ENCODE measurements around the gene BEAN1.
A peak's percentile ranks its signal among the peaks of the same experiment; 100 is the strongest.

Gene BEAN1, protein sequence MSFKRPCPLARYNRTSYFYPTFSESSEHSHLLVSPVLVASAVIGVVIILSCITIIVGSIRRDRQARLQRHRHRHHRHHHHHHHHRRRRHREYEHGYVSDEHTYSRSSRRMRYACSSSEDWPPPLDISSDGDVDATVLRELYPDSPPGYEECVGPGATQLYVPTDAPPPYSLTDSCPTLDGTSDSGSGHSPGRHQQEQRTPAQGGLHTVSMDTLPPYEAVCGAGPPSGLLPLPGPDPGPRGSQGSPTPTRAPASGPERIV

DNA sequence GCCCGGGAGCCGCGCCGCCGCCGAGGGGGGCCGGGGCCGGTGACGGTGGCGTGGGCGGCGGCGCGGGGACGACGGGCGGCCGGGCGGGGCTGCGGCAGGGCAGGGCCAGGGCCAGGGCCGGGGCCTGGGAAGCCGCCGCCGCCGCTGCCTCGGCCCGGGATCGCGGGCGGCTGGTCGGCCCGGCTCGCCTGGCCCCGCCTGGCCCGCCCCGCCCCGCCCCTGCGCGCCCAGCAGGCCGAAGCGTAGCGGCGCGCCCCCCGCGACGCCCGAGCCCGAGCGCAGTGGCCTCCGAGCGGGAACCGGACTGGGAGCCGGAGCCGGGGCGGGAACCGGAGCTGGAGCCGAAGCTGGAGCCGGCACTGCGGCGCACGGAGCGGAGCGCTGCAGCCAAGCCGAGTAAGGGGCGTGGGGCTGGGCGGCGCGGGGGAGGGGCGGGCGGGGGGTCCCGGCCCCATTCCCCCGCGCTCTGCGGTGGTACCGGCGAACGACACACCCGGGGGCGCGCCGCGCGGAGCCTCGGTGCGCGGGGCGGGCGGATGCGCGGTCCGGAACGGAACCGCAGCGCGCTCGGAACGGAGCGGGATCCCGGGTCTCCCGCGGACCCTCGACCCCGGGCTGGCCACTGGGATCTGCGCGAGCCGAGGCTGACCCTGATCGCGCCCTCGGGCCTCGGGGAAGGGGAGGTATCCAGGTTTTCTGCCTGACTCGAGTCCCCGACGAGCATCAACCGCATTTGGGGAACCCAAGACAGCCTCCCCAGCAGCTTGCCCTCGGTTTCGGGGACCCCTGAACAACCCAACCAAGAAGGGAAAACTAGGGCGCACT lies at the start of gene BEAN1:
TSS of gene BEAN1 (plus strand) at position 260 of the 825 bp plus-strand sequence. CDS start 10,382 bp downstream, outside the sequence.
- DNase-seq, result peak in 1 of 2 experiments; percentile 11

DNA sequence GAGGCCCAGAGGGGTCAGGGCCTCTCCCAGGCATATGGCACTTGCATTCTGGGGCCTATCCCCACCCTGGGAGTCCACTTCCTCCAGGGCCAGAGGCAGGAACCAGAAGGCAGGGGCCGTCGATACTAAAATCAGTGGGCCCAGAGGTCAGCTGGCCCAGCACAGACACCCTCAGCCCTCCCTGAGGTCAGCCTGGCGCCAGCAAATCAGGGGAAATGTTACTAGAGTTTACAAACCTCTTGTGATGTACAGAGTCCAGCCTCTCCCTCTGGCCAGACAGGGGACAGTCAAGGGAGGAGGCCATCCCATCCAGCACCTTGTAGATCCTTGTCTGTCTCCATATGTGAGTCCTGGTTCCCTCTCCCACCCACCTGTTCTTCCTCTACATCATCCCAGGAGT lies 49.8 kb upstream of the BEAN1 start:
- no peak for DNase-seq

DNA sequence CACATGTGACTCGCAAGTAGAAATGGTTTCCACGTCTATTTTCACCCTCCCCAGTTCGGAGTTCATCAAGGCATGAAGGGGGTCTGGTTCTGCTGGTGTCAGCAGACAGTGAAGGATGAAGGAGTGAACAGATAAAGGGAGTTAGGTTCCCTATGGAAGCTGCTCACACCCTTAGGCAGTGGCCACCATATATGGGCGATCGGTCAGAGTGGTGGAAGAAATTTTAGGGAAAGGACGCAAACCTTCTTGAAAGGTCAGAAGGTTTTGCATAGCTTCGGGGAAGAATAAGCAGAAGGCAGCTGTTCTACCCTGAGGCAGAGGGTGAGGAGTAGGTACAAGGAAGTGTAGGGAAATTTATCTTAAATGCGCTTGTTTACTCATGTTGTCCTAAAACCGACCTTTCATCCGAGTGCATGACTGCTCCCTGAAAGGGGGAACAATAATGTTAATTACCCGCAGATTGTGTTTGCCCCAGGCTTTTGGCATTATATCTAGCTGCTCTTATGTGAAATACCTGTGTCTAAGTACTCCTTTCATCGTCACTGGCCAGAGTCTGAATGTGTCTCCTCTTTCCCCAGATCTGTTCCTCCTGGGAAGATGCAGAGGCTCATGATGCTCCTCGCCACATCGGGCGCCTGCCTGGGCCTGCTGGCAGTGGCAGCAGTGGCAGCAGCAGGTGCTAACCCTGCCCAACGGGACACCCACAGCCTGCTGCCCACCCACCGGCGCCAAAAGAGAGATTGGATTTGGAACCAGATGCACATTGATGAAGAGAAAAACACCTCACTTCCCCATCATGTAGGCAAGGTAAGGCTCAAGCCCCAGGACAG lies 48.1 kb upstream of the BEAN1 start:
- DNase-seq, result no peak

DNA sequence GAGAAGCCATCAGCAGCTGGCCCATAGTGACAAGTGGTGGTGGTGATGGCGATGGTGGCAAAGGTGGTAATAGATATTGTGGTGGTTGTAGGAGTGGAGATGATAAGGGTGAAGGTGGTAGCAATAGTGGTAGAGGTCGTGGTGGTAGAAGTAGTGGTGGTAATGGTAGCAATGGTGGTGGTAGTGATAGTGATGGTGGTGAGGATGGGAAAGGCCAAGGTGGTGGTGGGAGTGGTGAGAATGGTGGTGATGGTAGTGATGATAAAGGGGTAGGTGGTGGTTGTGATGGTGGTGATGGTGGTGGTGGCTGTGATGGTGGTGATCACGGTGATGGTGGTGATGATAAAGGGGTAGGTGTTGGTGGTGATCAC lies 47.5 kb upstream of the BEAN1 start:
- no peak for DNase-seq

DNA sequence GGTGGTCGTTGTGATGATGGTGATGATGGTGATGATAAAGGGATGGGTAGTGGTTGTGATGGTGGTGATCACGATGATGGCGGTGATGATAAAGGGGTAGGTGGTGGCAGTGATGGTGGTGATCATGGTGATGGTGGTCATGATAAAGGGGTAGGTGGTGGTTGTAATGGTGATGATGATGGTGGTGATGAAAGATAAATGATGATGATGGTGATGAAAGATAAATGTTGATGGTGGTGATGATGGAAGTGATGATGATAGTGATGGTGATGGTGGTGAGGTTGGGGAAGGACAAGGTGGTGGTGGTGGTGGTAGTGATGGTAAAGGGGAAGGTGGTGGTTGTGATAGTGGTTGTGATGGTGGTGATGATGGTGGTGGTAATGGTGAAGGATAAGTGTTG lies 46.7 kb upstream of the BEAN1 start:
- no peak for DNase-seq

DNA sequence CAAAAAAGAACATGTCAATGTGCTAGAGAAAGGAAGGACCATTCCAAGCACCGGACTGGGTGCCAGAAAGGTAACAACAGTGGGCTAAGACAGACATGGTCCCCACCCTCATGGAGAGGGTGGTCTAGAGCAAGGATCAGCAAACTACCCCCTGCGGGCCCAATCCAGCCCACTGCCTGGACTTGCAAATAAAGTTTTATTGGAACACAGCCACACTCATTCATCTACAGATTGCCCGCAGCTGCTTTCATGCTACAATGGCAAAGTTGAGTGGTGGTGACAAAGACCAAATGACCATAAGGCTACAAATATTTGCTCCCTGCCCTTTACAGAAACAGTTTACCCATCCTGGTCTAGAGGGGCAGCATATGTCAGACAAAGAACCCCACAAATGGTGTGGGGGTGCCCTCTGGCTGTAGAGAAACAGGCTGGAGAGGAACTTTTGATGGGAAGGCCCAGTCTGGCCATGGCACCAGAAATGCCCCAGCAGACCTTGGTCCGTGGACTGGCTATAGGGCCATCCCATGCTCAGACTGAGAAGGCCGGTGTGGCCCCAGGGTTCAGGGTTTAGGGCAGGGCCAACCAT lies 45.4 kb upstream of the BEAN1 start:
- DNase-seq, result no peak

DNA sequence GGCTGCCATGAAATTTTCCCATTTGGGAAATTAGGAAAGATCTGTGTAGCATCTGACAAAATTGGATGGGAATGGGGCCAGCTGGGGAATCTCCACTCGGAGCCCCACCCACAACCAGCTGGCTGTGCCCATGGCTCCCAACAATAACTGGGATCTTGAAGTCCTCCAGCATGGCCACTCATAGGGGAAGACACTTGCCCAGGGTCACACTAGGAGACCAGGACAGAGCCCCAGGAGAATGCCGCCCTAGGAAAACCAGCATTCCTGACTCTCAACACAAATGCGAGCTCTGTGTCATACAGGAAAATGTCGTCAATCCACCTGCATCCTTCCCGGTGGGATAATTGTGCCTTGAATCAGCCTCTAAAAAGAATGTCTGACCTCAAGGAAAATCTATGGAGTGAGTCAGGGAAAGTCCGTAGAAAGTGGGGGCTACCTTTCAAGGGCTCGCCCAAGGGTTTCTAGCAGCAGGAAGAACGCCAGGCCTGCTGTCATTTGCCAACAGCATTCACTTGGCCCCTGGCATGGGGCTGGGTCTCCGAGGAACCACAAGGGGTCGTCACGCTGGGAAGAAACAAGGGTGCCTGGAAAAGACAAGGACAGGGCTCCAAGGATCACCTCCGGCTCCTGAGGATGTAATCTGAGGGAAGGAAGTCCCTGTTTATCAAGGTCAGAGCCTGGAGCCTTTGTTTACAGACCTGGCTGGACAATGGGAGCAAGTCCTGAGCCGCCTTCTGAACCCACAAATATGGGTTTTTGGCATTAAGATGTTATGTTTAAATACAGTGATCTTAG lies 44.7 kb upstream of the BEAN1 start:
- no peak for DNase-seq

DNA sequence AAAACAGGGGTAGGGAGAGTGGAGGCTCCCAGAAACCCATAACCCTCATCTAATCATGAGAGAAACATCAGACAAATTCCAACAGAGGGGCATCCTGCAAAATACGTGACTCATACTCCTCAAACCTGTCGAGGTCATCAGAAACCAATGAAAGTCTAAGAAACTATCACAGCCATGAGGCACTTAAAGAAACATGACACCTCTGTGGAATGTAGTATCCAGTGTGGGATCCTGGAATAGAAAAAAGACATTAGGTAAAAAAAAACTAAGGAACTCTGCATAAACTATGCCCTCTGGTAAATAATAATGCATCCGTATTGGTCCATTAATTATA lies 44.2 kb upstream of the BEAN1 start:
- no peak for DNase-seq

DNA sequence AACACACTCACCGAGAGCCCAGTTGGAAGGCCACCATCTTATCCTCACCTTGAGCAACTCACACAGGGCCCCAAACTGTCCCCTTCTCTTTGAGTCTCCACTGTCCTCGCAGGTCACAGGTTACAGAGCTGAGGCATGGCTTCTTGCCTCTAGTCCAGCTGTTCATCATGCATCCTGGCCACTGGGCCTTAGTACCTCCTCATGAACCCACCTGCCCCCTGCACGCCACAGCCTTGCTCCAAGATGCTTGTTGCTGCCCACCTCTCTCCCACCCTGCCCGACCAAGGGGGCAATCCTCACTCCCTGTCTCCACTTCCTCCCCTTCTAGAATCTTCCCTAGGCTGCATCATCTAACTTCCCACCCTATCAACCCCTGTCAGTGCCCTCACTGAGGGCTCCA lies 43.5 kb upstream of the BEAN1 start:
- no peak for DNase-seq

DNA sequence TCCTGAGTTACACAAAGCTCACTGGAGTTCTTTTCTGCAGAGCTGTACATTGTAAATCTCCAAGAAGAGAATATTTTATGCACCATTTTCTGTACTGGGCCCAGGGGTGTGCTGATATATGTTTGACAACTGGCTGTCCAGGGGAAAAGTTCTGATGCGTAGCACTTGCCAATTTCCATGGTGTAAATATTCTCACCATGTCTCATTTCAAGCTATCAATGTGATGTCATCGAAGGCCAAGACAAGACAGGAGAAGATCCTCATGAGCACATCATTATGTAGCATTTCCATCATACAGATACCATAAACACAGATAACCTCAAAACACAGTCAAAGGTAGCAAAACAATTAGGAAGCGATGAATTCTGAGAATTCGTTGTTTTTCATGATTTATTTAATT lies 41.7 kb upstream of the BEAN1 start:
- no peak for DNase-seq

DNA sequence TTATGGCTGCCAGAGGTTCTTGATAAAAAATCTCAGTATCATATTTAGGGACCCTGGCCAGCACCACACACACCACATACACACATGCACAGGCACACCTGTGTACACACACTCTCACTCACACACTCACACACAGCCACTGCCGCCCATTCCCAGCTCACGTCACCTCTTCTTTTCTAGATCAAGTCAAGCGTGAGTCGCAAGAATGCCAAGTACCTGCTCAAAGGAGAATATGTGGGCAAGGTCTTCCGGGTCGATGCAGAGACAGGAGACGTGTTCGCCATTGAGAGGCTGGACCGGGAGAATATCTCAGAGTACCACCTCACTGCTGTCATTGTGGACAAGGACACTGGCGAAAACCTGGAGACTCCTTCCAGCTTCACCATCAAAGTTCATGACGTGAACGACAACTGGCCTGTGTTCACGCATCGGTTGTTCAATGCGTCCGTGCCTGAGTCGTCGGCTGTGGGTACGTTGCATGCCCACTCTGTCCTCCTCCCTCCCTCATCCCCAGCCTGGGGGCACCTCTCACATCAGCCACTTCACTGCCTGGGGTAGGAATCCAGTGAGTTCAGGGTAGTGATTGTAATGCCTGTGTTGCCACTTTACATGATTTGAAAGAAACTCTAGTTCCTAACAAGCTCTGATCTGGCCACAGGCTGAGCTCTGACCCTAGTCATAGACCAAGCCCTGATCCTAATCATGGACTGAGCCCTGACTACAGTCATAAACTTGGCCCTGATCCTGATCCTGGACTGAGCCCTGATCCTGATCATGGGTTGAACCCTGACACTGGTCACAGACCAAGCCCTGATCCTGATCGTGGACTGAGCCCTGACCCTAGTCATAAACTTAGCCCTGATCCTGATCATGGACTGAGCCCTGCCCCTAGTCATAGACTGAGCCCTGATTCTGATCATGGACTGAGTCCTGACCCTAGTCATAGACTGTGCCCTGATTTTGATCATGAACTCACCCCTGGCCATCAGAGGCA lies 40.2 kb upstream of the BEAN1 start:
- DNase-seq, result no peak

DNA sequence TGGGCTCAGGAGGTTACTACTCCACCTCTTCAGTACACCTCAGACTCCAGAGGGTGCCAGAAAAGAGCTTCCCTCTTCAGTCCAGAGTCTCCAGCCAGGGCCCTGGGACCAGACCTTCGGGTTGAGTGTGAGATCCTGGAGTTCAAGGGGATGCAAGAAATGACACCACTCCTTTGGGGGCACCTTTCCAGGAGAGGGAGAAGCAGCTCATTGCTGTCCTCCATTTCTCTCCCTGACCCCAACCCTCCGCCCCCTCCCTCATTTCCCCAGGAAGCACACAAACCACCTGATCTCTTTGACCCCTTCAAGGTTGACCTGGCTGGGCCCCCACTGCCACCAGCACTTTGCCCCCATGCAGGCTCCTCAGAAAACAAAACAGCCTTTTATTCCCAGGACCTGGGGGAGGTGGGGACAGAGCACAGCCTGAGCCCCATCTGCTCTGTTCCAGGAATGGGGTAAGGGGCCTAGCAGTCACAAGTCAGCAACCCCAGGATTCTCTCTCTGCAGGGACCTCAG lies 39.2 kb upstream of the BEAN1 start:
- DNase-seq, result no peak

DNA sequence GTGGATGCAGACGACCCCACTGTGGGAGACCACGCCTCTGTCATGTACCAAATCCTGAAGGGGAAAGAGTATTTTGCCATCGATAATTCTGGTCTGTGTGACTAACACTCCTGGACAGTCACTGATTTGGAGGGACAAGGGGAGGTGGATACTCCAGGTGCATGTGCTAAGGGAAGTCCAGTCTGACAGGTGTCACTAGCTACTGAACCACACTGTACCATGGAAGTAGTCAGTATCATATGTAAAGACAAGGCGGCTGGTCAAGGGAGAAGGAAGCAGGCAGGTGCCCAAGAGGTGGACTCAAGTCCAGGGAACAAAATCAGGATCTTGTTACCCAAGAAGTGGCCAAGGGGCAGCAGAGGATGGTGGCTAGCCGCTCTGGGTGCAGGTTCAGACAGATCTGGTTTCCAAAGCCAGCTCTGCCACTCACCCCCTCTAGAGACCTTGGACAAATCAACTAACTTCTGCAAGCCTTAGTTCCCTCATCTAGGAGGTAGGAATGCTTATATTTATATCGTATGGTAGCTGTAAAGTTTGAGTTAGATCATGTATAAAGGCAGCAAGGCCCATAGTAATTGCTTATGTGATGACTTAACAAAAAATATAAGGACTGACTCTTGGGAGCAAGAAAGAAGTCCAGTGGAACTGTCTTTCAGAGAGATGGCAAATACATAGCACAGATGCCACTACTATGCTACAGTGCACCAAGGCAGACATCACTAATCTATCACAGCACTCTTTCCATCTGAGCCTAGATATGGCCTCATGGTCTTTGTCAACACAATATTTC lies 38.5 kb upstream of the BEAN1 start:
- no peak for DNase-seq

DNA sequence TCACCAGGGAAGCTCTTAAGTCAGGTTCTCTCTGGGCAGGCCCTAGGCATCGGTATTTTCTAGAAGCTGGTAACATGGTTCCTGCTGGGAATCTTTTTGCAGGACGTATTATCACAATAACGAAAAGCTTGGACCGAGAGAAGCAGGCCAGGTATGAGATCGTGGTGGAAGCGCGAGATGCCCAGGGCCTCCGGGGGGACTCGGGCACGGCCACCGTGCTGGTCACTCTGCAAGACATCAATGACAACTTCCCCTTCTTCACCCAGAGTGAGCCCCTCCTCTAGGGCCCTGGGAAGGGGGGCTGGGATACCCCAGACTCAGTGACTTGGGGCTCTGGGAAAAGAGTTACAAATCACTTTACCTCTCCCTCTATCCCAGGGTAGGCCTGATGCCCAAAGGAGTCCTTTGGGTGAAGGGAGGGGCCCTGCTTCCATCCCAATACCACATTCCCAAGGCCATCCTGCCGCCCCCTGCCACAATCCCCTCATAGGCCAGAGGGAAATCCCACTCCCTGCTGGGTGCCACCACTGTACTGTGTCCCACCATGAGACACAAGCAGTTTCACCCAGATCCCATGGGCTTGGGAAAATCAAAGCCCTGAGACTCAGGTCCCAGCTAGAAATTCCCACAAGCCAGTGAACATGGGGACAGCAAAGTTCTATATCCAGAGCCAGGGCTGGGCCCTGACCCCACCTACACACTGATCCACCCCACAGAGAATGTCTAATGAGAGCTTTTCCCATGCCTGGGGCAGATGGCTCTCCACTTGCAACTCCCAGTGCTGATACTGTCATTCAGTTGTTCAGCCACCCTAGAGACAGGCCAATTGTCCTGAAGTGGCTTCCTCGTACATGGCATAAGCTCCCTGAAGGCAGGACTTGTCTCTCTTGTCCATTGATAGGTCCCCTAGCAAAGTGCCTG lies 37.6 kb upstream of the BEAN1 start:
- no peak for DNase-seq

DNA sequence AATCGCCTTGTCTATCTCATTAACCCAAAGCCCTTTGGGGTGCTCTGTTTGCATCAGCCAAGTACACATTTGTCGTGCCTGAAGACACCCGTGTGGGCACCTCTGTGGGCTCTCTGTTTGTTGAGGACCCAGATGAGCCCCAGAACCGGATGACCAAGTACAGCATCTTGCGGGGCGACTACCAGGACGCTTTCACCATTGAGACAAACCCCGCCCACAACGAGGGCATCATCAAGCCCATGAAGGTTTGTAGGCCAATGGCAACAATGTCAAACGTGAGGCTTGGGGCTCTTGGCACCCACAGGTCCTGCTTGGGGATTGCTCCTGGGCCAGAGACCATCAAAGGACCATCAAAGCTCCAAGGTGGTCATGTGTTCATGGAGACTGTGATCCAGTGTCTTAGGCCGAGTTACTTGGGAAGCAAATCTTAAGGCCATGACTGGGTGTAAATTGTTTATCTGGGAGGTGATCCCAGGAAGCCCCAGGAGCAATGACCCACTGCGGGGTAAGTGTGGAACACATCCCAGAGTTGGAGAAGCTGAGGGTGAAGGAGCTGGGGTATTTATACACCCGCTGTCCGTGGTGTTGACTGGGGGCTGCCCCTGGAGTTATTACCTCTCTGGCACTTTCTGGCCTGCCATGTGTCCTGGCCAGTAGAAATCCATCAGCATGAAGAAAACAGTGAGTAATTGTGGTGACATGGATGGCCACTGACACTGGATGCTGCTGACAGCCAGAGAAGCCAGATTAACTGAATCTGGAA lies 36.6 kb upstream of the BEAN1 start:
- no peak for DNase-seq

DNA sequence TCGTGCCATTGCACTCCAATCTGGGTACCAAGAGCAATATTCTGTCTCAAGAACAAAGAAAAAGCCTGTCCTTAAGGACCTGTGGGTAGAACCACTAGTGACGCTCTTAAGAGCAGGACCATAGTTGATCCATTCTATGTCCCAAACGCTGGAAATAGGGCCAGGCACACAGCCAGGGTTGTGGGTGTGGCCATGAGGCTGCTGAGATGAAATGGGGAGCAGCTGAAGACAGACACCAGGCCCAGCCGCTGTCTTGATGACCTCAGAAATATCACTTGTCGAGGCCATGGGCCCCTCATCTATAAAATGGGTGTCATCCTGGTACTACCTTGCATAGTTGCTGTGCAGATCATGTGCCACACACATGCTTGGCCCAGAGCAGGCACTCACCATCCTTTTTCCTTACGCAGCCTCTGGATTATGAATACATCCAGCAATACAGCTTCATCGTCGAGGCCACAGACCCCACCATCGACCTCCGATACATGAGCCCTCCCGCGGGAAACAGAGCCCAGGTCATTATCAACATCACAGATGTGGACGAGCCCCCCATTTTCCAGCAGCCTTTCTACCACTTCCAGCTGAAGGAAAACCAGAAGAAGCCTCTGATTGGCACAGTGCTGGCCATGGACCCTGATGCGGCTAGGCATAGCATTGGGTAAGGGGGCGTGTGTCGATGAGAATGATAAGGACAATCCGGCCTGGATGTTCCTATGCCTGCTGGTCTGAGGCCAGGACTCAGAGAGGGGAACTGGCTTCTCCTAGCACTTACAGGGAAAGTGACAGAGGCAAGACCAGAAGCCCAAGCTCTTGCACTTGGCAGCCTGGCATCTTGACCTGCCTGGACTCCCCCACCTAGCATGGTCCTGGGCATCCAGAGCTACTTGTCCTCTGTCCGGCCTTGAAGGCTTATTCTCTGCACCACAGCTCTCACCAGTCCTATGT lies 35.1 kb upstream of the BEAN1 start:
- no peak for DNase-seq

Data from NCI-H524 (cell line).